HEK293 (cell line): ENCODE data around the gene CDH3.

ENCODE experiments used
- CTCF ChIA-PET: fragments of 350-600 bp; formaldehyde crosslinking; extraction: SDS; loops from one replicate; lab custom pipeline; 2021; ENCODE audit warnings: antibody characterized with exemption; lab: Yijun Ruan, JAX
- POLR2A ChIA-PET: fragments of 300-600 bp; formaldehyde crosslinking; extraction: SDS; loops from one replicate; lab custom pipeline; 2020; ENCODE audit warnings: antibody characterized with exemption, inconsistent platforms; lab: Yijun Ruan, JAX
- H3K27ac ChIP-seq: fragments of 200-500 bp; sonication (Bioruptor generic); 2 replicates; pipeline ENCODE4 v1.5.1; 2014; ENCODE audit warnings: low read depth, low read length, control low read depth, inconsistent platforms; ENCODE audit errors: extremely low read depth
- H3K36me3 ChIP-seq, 2 experiments: fragments of 200-500 bp in 1 of 2; sonication (Bioruptor generic) in 1 of 2; 1 replicate in 1 of 2; 2 replicates in 1 of 2; pipeline ENCODE4 v1.5.1; 2014 to 2017; ENCODE audit warnings: inconsistent platforms in 2 of 2, low read length in 2 of 2; ENCODE audit not compliant: control insufficient read depth in 2 of 2, insufficient read depth in 1 of 2
- H3K4me1 ChIP-seq: fragments of 200-500 bp; sonication (Bioruptor generic); 2 replicates; pipeline ENCODE4 v1.5.1; 2014; ENCODE audit warnings: mild to moderate bottlenecking, low read length, inconsistent platforms; ENCODE audit not compliant: control insufficient read depth, insufficient read depth
- H3K4me3 ChIP-seq: 2 replicates; pipeline ENCODE4 v1.5.1; 2011; ENCODE audit warnings: low read depth, mild to moderate bottlenecking, control low read depth, low read length, moderate library complexity
- H3K9me3 ChIP-seq: fragments of 200-500 bp; sonication (Bioruptor generic); 2 replicates; pipeline ENCODE4 v1.5.1; 2014; ENCODE audit warnings: low read depth, low read length, inconsistent platforms; ENCODE audit not compliant: control insufficient read depth, insufficient read depth
- HOXD13 ChIP-seq: sonication (generic); formaldehyde crosslinking; IDR thresholded peaks from 2 replicates; pipeline ENCODE4 v1.8.0; 2022; ENCODE audit warnings: missing genetic modification reagents, borderline replicate concordance
- IKZF3 ChIP-seq: fragments of 450-650 bp; IDR thresholded peaks from 2 replicates; pipeline ENCODE4 v1.5.0; 2018; ENCODE audit warnings: missing biosample characterization, mild to moderate bottlenecking, missing genetic modification characterization, moderate library complexity
- KLF16 ChIP-seq: fragments of 450-650 bp; formaldehyde crosslinking; IDR thresholded peaks from 2 replicates; pipeline ENCODE4 v1.5.1; 2017; ENCODE audit warnings: missing biosample characterization, missing genetic modification characterization
- KLF7 ChIP-seq: fragments of 450-650 bp; formaldehyde crosslinking; IDR thresholded peaks from 2 replicates; pipeline ENCODE4 v1.5.1; 2016; ENCODE audit warnings: missing biosample characterization, missing genetic modification characterization, borderline replicate concordance
- PRDM10 ChIP-seq: fragments of 450-650 bp; formaldehyde crosslinking; IDR thresholded peaks from 2 replicates; pipeline ENCODE4 v1.5.1; 2016; ENCODE audit warnings: missing biosample characterization, missing genetic modification characterization
- PRDM4 ChIP-seq: fragments of 450-650 bp; formaldehyde crosslinking; IDR thresholded peaks from 2 replicates; pipeline ENCODE4 v1.5.1; 2017; ENCODE audit warnings: missing biosample characterization, missing genetic modification characterization
- ZNF146 ChIP-seq: fragments of 450-650 bp; formaldehyde crosslinking; IDR thresholded peaks from 2 replicates; pipeline ENCODE4 v1.5.1; 2016; ENCODE audit warnings: missing biosample characterization, missing genetic modification characterization
- ZNF280D ChIP-seq: fragments of 450-650 bp; formaldehyde crosslinking; IDR thresholded peaks from 2 replicates; pipeline ENCODE4 v1.5.1; 2016; ENCODE audit warnings: missing biosample characterization, missing genetic modification characterization
- ZNF404 ChIP-seq: fragments of 450-650 bp; formaldehyde crosslinking; IDR thresholded peaks from 2 replicates; pipeline ENCODE4 v1.5.1; 2017; ENCODE audit warnings: missing biosample characterization, missing genetic modification characterization
- ZNF561 ChIP-seq: fragments of 450-650 bp; IDR thresholded peaks from 2 replicates; pipeline ENCODE4 v1.5.1; 2018; ENCODE audit warnings: missing biosample characterization, missing genetic modification characterization, borderline replicate concordance
- ZNF596 ChIP-seq: fragments of 450-650 bp; IDR thresholded peaks from 2 replicates; pipeline ENCODE4 v1.5.0; 2018; ENCODE audit warnings: missing biosample characterization, mild to moderate bottlenecking, missing genetic modification characterization, moderate library complexity
- ZNF624 ChIP-seq: fragments of 450-650 bp; formaldehyde crosslinking; IDR thresholded peaks from 2 replicates; pipeline ENCODE4 v1.5.1; 2017; ENCODE audit warnings: missing biosample characterization, missing genetic modification characterization
- ZNF654 ChIP-seq: fragments of 450-650 bp; formaldehyde crosslinking; IDR thresholded peaks from 2 replicates; pipeline ENCODE4 v1.5.1; 2016; ENCODE audit warnings: low read depth, missing biosample characterization, missing genetic modification characterization
- ZNF830 ChIP-seq: fragments of 450-650 bp; IDR thresholded peaks from 2 replicates; pipeline ENCODE4 v1.5.0; 2018; ENCODE audit warnings: missing biosample characterization, missing genetic modification characterization, low read depth, mild to moderate bottlenecking, moderate library complexity
- ZSCAN30 ChIP-seq: fragments of 450-650 bp; IDR thresholded peaks from 2 replicates; pipeline ENCODE4 v1.5.1; 2018; ENCODE audit warnings: missing biosample characterization, mild to moderate bottlenecking, missing genetic modification characterization, moderate library complexity
- ZXDB ChIP-seq: fragments of 450-650 bp; formaldehyde crosslinking; IDR thresholded peaks from 2 replicates; pipeline ENCODE4 v1.5.1; 2016; ENCODE audit warnings: missing biosample characterization, missing genetic modification characterization
- TF ChIP-seq, protein P1 (sequence below): fragments of 450-650 bp; formaldehyde crosslinking; IDR thresholded peaks from 2 replicates; pipeline ENCODE4 v1.5.1; 2016; ENCODE audit warnings: missing biosample characterization, missing genetic modification characterization
- TF ChIP-seq, protein P2 (sequence below): fragments of 450-650 bp; formaldehyde crosslinking; IDR thresholded peaks from 2 replicates; pipeline ENCODE4 v1.5.1; 2016; ENCODE audit warnings: missing biosample characterization, missing genetic modification characterization

The CDH3 gene

GRCh38 chr16:68652659-68653058, 7.5 kb downstream of the CDH3 start:
- POLR2A ChIA-PET, result no interaction called here
- CTCF ChIA-PET, result no interaction called here
- H3K27ac ChIP-seq, result no peak overlapping the region
- H3K36me3 ChIP-seq, result no peaks in the 10 kb centered on the region
- H3K9me3 ChIP-seq, result no peaks in the 10 kb centered on the region
- TF ChIP-seq HOXD13 (CRISPR knock-in tag) (no peak), ZNF404 (tag by site-specific recombination) (no peak), KLF16 (tag by site-specific recombination) (no peak), IKZF3 (tag by site-specific recombination) (no peak), ZNF280D (no peak), PRDM4 (tag by site-specific recombination) (no peak), ZNF624 (no peak), ZNF654 (no peak), ZXDB (tag by site-specific recombination) (no peak), ZNF146 (no peak), ZNF596 (tag by site-specific recombination) (no peak), ZSCAN30 (tag by site-specific recombination) (no peak), ZNF561 (tag by site-specific recombination) (no peak), KLF7 (tag by site-specific recombination) (no peak), ZNF830 (no peak), PRDM10 (tag by site-specific recombination) (no peak)
- TF ChIP-seq, protein P1, sequence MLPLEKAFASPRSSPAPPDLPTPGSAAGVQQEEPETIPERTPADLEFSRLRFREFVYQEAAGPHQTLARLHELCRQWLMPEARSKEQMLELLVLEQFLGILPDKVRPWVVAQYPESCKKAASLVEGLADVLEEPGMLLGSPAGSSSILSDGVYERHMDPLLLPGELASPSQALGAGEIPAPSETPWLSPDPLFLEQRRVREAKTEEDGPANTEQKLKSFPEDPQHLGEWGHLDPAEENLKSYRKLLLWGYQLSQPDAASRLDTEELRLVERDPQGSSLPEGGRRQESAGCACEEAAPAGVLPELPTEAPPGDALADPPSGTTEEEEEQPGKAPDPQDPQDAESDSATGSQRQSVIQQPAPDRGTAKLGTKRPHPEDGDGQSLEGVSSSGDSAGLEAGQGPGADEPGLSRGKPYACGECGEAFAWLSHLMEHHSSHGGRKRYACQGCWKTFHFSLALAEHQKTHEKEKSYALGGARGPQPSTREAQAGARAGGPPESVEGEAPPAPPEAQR (tag by site-specific recombination), result no peak
- TF ChIP-seq, protein P2, sequence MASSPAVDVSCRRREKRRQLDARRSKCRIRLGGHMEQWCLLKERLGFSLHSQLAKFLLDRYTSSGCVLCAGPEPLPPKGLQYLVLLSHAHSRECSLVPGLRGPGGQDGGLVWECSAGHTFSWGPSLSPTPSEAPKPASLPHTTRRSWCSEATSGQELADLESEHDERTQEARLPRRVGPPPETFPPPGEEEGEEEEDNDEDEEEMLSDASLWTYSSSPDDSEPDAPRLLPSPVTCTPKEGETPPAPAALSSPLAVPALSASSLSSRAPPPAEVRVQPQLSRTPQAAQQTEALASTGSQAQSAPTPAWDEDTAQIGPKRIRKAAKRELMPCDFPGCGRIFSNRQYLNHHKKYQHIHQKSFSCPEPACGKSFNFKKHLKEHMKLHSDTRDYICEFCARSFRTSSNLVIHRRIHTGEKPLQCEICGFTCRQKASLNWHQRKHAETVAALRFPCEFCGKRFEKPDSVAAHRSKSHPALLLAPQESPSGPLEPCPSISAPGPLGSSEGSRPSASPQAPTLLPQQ, result no peak
- H3K4me3 ChIP-seq, result no peak overlapping the region
- no peaks in the 10 kb centered on the region for H3K4me1 ChIP-seq
